GM13977 (cell line): ENCODE measurements around the gene TCF19.

Experiments used
- DNase-seq: peaks from one replicate; pipeline ENCODE4 v3.0.0; 2012; ENCODE audit warnings: low spot score
- in situ Hi-C: fragments of 300-500 bp; cut with MboI; formaldehyde crosslinking; loops from one replicate; pipeline ENCODE4 v1.12.0; 2022; ENCODE audit warnings: low sequenced_read_pairs, low pct_unique_long_range_greater_than_20kb, mixed read lengths, inconsistent platforms; ENCODE audit not compliant: unreplicated experiment
- TF ChIP-seq, protein P1 (sequence below): IDR thresholded peaks from 2 replicates; pipeline ENCODE4 v1.5.1; 2012; ENCODE audit warnings: mild to moderate bottlenecking, control low read depth; ENCODE audit not compliant: insufficient read depth; ENCODE audit errors: extremely low read depth, missing control alignments

The TCF19 gene

DNA sequence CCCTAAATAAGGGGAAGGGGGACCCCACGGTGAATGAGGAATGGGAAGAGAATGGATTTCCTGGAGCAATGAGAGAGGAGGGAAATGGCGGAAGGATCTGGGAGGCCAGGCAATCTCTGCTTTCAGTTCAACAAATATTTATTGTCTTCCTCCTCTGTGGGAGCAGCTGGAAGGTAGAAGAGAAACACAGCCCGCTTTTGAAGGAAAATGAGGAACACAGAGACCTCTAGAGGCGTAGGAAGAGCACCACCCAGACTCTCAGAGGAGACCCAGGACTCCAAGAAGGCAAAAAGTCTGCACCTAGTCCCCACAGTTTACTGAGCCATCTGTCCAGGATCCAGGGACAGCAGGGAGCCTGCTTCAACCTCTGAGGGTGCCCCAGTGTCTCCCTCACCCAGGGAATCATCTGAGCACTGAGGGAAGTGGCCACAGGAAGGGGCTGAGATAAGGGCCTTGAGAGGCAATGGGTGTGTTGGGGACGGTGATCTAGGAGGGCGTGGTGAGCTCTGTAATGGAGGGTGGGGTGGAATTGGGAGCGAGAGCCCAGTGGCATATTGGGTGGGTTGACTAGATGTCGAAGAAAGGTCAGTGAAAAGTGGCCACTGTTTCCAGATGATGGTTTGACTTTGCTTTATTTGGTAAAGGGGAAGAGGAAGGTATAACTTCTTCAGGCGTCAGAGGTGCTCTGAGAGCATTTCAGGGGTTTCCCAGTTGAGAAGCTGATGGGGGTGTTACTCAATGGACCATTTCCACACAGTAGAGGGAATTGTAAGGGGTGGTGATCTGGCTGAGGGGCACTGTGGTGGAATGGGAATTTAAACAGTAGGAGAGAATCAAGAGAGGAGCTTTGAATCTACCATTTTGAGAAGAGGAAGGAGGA lies 43.2 kb upstream of the TCF19 start:
- in situ Hi-C loops: no loop called here
- TF ChIP-seq, protein P1, sequence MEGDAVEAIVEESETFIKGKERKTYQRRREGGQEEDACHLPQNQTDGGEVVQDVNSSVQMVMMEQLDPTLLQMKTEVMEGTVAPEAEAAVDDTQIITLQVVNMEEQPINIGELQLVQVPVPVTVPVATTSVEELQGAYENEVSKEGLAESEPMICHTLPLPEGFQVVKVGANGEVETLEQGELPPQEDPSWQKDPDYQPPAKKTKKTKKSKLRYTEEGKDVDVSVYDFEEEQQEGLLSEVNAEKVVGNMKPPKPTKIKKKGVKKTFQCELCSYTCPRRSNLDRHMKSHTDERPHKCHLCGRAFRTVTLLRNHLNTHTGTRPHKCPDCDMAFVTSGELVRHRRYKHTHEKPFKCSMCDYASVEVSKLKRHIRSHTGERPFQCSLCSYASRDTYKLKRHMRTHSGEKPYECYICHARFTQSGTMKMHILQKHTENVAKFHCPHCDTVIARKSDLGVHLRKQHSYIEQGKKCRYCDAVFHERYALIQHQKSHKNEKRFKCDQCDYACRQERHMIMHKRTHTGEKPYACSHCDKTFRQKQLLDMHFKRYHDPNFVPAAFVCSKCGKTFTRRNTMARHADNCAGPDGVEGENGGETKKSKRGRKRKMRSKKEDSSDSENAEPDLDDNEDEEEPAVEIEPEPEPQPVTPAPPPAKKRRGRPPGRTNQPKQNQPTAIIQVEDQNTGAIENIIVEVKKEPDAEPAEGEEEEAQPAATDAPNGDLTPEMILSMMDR: peak; percentile 12
- no peak for DNase-seq

DNA sequence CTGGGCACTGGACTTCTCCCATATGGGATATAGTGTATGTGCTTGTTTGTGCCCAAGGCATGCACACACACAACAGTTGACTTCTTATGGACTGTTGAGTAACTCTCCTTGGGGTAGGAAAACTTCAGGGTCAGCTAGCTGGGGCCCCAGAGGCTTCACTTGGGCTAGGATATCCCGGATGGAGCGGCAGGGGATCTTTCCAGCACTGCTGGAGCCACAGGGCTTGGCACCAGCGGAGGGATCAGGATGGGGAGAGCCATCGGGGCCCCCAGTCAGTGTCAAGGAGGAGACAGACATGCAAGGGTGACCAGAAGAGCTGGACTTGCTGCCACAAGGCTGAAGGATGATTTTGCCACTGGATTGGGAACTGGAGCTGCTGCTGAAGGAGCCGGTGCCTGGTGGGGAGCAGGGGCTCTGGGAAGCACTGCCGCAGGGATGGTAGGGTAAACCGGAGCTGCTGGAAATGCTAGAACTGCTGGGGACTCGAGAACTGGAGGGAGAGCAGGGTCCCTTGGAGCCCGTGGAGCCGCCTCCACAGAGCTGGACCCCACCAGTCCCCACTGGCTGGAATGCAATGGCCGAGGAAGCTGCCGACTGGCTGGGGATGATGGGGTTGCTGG lies 42.3 kb upstream of the TCF19 start:
- in situ Hi-C loops: no loop called here
- TF ChIP-seq, protein P1: no peak
- no peak for DNase-seq

DNA sequence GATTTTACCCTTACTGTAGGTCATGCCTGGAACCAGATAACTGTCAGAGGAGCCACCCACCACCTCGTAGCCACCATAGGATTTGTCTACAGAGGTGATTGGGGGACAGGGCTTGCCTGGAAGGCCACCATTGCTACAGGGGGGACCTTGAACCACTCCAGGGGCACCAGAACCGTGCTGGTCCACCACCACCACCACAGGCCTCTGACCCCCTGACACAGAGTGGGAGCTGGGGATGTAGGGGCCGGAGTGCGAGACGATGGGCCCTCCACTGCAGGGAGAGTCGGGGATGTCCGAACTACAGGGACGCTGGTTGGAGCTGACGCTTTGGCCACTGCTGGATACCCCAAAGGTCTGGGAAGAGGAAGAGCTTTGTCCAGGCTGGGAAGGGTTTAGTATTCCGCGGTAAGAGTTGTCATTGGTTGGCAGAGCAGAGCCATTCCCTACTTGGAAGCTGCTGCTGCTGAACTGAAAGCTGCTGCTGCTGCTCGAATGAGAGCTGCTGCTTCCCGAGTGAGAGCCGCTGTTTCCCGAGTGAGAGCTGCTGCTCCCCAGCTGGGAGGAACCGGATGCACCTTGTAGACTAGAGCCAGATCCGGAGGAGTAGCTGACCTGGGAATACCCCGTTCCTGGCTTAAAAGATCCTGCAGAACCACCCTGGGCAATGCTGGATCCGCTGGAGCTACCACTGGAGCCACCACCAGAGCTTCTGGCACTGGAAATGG lies 41.6 kb upstream of the TCF19 start:
- in situ Hi-C loops: no loop called here
- no peak for DNase-seq
- TF ChIP-seq, protein P1: no peak

DNA sequence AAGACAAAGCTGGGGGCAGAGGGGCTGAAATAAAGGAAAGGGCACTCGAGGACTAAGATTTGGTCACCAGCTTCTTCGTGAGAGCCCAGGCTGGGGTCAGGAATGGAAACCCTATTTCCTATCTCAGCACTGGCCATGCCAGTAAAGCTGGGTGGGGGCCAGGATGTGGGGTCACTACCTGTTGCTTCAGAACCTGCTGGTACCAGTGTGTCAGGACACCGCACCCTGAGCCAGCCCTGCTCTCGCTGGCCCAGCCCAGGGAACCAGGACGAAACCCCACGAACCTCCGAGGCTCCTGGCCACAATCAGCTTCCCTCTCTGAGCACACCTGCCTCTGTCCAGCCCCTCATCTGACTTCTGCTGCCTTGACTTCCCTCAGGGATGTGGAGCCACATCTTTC lies 40.2 kb upstream of the TCF19 start:
- no peak for DNase-seq
- in situ Hi-C loops: no loop called here
- TF ChIP-seq, protein P1: no peak

DNA sequence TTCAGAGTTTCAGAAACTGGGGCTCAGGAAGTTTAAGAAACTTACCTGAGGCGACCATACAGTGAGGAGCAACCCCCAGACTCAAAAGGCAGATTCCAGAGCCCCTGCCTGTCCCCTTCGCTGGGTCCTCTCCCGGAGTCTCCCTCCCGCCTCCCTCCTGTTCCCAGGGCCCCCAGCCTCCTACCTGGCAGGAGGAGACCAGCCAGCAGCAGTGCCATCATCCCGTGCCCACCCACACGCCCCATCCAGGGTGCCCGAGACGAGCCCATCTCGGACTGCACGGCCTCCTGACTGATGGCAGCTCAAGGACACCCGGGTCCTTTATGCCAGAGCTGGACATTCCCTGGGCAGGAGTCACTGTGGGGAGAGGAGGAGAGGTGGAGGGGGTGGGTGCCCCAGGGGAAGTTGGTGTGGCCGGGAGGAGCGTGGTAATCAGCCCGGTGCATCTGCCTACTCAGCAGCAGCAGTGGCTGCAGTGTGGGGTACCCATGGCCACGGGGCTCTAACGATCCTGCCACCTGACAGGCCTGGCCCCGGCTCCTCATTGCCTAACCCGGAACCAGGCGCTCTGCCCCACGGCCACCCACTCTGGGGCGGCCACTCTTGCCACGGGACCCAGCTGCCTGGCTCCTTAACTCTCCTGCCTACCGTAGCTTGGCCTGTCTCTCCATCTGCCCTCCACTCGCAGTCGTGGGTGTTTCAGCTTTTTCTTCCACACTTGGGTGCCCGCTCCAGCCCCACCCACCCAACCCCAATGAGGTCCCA lies 38.1 kb upstream of the TCF19 start, which contains the start of gene CDSN:
CDSN (minus strand) TSS at position 296 of the 765 bp plus-strand sequence; CDS start at position 269, 27 bp downstream.
- no peak for DNase-seq
- in situ Hi-C loops: no loop called here
- TF ChIP-seq, protein P1: no peak
